GM18505 (cell line): ENCODE results near the gene KIF1A.

Experiments
- ATAC-seq: cut with Tn5 transposase; IDR thresholded peaks from one replicate; pipeline ENCODE4 v1.9.1; 2021; ENCODE audit not compliant: unreplicated experiment
- POLR2A ChIP-seq: IDR thresholded peaks from 4 replicates; pipeline ENCODE4 v1.6.1; 2011; ENCODE audit warnings: borderline replicate concordance; ENCODE audit not compliant: insufficient read depth, insufficient read length; ENCODE audit errors: extremely low read depth

The KIF1A gene

DNA sequence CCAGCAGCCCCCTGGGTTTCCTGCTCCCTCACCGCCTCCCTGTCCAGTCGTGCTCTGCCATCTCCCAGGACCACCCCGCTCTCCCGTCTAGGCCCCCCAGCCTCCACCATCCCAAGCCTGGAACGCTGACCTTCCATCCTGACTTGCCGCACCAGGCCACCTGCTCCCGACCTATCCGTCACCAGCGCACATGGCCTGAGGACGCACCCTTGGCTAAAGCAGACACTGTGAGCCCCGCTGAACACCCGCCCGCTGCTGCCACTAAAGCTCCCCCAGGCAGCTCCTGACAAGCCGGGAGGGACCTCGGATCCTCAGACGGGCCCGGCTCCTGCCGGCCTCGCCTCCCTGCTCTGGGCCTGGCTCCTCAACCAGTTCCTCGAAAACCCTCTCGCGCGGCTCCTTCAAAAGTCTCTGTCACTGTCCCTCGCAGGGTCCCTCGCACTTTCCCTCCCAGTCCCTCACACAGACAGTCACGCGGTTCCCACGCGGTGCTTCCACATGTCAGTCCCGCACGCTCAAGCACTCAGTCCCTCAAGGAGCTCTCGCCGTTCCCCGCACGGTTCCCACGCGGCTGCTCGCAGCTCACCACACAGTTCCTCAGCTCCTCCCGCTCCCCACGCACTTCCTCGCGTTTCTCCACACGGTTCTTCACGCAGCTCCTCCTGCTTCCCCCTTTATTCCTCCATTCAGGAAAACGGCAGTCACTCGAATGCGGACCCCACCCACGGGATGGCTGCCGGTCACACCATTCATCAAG is 42.4 kb downstream of the KIF1A start:
- no peak for ATAC-seq

DNA sequence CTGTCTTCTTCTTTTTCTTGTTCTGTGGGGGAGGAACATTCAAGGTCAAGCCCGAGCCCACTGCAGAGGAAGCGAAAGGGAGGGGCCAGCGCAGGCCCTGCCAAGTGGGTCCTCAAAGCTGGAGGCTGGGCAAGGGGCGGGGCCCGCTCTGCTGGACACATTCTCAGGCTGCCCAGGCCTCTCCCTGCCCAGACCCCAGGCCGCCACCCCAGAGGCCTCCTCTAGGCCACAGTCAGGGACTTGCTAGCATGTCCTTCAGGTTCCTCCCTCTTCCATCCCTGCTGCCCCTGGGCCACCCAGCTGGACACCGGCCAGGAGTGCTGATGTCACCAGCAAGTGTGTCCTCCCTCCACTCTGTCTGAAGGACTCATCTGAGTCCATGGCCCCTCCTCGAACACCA is 44.1 kb downstream of the KIF1A start:
- ATAC-seq, result no peak

More for the DNA sequence above, 42.4 kb downstream of the KIF1A start:
- TF ChIP-seq POLR2A, result no peak

DNA sequence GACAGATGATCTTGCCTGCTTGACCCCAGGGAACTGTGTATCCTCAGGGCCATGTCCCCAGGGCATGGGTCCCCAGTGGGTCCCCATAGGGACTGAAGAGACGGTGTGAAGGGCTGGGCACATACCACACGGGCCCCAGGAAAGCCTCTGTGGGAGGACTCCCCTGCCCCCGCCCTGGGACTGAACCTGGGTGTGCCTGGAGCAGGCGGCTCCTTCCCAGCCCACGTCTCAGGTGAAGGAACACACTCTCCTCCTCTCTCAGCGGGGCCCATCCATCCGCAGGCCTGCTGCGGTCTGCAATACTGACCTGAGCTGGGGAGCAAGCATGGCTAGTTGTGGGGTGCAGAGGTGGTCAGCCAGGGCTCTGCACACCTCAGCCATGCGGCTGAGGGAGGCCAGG is 45.2 kb downstream of the KIF1A start:
- ATAC-seq, result no peak

More for the DNA sequence above, 44.1 kb downstream of the KIF1A start:
- TF ChIP-seq POLR2A, result no peak

DNA sequence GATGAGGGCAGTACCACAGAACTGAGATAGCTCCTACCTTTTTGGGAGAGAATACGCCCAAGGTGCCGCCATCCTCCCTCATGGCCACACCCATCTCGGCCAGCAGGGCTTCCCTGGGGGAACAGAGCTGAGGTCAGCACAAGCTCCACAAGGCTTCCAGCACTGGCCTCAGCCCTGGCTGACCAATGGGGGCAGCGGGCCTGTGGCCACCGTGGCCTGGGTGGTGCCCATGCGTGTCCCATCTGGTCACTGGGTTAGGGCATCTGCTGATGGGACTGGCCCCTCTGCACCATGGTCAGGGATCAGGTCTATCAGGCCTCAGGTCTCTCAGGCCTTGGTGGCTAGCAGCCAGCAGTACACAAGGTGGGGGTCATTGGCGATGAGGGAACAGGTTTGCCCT is 50.9 kb downstream of the KIF1A start:
- TF ChIP-seq POLR2A, result no peak
- ATAC-seq, result no peak

More for the DNA sequence above, 45.2 kb downstream of the KIF1A start:
- TF ChIP-seq POLR2A, result no peak

DNA sequence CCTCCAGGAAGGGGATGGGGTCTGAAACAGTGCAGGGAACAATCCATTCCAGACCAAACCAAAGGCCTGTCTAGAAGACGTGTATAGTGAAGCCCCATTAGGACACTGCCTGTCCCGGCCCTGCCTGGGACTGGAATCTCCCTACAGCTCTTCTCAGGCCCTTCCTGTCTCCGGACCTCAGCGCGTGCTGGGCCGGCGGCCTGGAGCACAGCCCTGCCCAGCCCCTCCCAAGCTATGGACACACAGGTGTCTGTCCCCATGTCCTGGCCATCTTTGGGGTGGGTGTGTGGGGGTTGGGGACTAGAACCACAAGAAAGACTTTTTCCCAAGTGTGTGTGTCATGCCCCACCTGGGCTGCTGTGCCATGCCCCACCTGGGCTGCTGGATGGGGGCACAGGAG is 51.8 kb downstream of the KIF1A start:
- TF ChIP-seq POLR2A, result no peak
- no peak for ATAC-seq

DNA sequence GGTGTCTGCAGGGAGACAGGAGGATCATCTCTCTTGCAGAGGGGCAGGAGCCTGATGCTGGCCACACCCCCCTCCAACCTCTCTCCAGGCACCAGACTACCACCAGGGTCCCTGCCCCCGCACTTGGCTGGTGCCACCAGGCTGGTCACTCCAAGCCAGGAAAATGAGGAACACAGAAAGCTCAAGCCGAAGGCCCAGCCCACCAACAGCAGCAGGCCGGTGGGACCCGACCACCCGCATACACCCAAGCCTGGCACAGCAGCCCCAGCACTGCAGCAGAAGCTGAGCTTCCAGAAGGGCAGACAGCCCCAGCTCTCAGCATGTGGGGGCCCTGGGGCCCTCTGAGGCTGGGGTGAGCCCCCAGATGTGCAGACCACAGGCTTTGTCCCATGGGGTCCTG is 52.7 kb downstream of the KIF1A start:
- no peak for ATAC-seq
- no peak for TF ChIP-seq POLR2A

DNA sequence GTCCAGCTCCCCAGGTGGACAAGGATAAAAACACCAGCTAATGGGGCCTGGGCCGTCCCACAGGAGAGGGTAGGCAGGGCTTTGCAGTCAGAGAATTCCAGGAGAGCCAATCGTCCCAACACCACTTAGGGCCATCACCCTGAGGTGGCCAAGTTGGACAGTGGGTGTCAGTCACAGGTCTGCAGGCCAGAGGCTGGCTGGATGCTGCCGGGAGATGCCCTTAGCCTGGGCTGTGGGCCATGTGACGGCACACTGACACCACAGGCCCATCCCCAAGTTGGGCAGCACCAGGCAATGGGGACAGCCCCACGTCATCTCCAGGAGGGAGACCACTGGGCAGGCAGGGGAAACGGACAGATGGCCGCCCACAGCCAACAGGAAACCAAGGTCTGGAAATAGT is 53.9 kb downstream of the KIF1A start:
- TF ChIP-seq POLR2A, result no peak
- no peak for ATAC-seq

DNA sequence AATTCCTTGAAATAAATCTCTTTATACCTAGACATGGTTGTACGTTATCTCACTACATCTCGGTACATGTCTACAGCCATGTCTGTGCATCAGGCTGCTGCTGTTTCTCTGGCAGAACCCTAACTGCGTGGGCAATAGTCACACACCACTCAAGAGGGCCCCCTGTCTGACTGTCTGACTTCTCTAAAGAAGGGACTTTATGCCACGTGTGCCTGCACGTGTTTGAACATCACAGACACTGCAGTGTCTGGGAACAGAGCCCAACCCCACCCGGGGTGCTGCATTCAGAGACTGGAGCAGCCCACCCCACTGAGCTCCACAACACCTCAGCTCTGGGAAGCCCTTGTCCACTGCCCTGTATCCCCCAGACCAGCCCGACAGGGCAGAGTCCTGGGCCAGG is 55.0 kb downstream of the KIF1A start:
- TF ChIP-seq POLR2A, result no peak

DNA sequence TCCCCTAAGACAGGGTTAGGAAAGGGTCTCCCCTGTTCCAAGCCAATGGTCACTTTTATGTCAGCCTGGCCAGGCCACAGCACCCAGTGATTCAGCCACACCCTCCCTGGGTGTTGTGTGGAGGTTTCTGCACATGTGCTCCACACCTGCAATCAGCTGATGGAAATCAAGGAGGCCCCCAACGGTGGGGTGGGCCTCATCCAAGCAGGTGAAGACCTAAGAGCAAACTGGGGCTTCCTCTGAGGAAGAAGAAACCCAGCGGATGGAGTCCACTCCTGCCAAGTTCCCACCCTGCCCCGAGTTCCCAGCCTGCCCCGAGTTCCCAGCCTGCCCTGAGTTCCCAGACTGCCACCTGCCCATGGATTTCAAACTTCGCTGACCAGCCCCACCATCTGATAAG is 55.4 kb downstream of the KIF1A start:
- no peak for TF ChIP-seq POLR2A
- no peak for ATAC-seq

More for the DNA sequence above, 55.0 kb downstream of the KIF1A start:
- ATAC-seq, result no peak

DNA sequence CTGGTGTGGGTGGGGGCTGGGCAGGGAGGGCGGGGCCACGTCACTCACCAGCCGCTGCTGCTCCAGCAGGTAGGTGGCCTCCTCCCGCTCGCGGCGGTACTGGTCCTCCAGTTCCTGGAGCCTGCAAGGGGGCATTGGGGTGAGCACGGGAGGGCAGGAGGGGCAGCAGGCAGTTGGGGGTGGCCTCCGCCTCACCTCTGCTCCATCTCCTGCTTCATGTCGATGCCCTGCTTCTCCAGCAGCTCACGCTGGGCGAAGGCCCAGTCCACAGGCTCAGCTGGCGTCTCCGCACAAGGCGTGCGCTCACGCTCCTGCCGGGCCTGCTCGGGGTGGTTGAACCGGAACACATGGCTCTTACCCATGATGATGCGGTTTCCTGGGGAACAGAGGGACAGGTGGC is 57.0 kb downstream of the KIF1A start:
- ATAC-seq, result no peak
- TF ChIP-seq POLR2A, result no peak

DNA sequence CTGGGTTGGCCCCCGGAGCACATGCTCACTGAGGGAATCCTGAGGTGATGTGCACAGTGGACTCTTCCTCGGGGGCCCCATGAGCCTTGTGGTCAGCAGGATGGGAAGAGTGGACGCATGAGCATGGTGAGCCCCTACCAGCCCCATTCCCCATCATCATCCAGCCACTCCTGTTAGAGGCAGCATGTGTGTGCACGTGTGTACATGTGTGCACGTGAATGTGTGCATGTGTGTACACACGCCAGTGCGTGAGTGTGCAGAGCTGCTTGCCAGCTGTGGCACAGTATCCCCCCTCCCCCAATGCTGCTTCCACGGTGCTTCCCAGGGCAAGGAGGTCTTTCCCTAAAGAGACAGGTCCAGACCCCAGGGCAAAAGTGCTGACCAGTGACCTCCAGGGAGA is 57.8 kb downstream of the KIF1A start:
- no peak for ATAC-seq

DNA sequence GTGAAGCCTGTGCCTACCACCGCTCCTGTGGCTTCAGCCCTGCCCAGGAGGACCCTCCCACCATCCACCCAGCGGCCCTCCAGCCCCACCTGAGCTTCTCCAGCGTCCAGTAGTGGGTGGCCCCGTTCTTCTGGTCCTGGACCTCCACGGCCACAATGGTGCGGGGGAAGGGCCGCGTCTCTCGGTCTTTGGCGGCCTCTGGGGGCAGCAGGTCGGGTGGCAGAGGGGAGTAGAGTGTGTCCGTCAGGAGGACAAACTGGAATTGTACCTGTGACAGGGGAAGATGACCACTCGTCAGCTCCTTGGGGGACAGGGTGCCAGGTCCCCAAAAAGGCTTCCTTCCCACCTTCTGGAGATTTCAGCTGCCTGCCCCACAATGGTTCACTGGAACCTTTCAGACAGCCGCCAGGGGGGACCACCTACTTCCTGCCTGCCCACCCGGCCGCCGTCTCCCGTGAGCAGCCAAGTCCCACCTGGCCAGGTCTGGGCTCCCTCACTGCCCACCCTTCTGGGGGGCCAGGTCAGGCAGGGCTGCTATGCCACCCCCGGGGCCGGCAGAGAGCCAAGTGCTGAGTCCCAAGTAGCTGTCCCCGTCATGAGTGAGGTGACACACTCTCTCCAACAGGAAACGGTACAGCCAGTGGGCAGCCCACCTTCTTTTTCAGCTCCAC is 59.3 kb downstream of the KIF1A start:
- TF ChIP-seq POLR2A, result no peak
- ATAC-seq, result no peak

More for the DNA sequence above, 57.8 kb downstream of the KIF1A start:
- TF ChIP-seq POLR2A, result no peak

DNA sequence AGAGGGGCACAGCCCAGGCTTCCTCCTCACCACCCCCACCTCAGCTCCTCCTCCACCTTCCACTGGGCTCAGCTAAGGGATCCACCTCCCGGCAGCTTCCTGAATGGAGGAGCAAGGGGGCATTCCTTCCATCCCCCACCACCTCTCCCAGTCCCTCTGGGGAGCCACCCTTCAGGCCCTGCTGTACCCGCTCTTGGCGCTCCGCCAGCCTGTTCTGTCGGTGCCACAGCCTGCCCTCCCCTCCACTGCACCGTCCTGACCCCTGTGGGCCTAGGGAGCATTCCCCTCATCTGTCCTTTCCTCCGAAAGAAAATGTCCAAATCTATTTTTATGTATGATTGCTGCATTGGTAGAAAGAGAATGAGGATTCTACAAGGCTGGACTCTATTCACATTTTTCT is 59.9 kb downstream of the KIF1A start:
- no peak for ATAC-seq
- TF ChIP-seq POLR2A, result no peak

DNA sequence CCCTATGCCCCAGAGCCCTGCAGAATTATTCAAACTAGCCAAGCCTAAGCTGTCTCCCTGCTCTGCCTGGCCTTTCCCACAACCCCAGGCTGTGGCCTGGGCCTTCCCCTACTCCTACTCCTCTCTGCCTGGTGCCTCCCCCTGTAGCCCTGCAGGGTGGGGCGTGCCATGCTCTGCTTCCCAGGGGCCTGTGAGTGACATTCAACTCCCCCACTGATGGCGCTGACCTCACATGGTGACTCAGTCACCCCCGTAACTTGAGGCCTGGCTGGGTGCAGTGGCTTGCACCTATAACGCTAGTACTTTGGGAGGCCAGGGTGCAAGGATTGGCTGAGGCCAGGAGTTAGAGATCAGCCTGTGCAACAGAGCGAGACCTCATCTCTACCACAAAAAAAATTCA is 60.6 kb downstream of the KIF1A start:
- no peak for TF ChIP-seq POLR2A
- ATAC-seq, result no peak
